Endothelial cell (in vitro differentiated cells): ENCODE results near the gene SLC2A4. TPM values are rescaled to one million over a fixed set of nuclear protein-coding genes. Genes with fewer than 3 reads are reported as not detected.
A peak's percentile ranks its signal among the peaks of the same experiment; 100 is the strongest.

Source experiments
- DNase-seq: peaks from one replicate; pipeline ENCODE4 v3.0.0; 2021; ENCODE audit warnings: low spot score
- H3K27ac Mint-ChIP-seq: one replicate; pipeline ENCODE4 v1.8.0; 2021; ENCODE audit warnings: mixed read lengths, inconsistent platforms; ENCODE audit not compliant: unreplicated experiment
- H3K27me3 Mint-ChIP-seq: one replicate; pipeline ENCODE4 v1.8.0; 2021; ENCODE audit warnings: mild to moderate bottlenecking, moderate library complexity, mixed read lengths, inconsistent platforms; ENCODE audit not compliant: unreplicated experiment
- H3K36me3 Mint-ChIP-seq: one replicate; pipeline ENCODE4 v1.8.0; 2021; ENCODE audit warnings: mild to moderate bottlenecking, low read depth, mixed read lengths, inconsistent platforms; ENCODE audit not compliant: unreplicated experiment
- H3K4me1 Mint-ChIP-seq: one replicate; pipeline ENCODE4 v1.8.0; 2021; ENCODE audit warnings: mild to moderate bottlenecking, mixed read lengths, inconsistent platforms; ENCODE audit not compliant: unreplicated experiment
- H3K4me3 Mint-ChIP-seq: one replicate; pipeline ENCODE4 v1.8.0; 2021; ENCODE audit warnings: mild to moderate bottlenecking, mixed read lengths, inconsistent platforms; ENCODE audit not compliant: unreplicated experiment
- H3K9me3 Mint-ChIP-seq: one replicate; pipeline ENCODE4 v1.8.0; 2021; ENCODE audit warnings: mixed read lengths, inconsistent platforms; ENCODE audit not compliant: unreplicated experiment
- total RNA-seq: library from RNA; stranded (reverse); fragmentation: NEBNext Ultra II Directional; extraction: Animal tissue kit (Norgen Biotek cat#: 25700); gene quantifications from one replicate; pipeline ENCODE4 v1.2.1, GENCODE V29; 2021; ENCODE audit not compliant: unreplicated experiment
- TF ChIP-seq, protein P1 (sequence below): fragments of 200-600 bp; sonication (generic); IDR thresholded peaks from one replicate; pipeline ENCODE4 v1.5.0; 2021; ENCODE audit warnings: antibody characterized with exemption; ENCODE audit not compliant: unreplicated experiment

SLC2A4 gene
- total RNA-seq, 1 donor from 2014 or later = 2.2 TPM

DNA sequence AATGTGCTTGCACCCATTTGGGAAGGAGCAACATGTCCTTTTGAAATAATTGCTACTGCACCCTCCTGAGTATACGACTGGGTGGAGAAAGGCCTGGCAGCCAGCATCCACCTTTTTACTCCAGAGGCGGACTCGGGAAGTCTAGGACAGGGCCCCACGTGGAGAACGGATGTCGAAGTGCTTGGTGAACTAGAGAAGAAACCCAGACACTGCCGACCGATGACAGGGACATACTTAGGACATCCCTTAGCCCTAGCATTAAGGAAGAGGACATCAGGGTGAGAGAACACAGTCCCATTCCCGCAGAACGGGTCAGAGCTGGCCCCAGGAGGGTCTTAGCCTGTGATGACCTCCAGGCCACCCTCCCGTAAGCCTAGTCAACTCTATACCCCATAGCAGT, 9.2 kb downstream of the SLC2A4 start:
- TF ChIP-seq, protein P1, sequence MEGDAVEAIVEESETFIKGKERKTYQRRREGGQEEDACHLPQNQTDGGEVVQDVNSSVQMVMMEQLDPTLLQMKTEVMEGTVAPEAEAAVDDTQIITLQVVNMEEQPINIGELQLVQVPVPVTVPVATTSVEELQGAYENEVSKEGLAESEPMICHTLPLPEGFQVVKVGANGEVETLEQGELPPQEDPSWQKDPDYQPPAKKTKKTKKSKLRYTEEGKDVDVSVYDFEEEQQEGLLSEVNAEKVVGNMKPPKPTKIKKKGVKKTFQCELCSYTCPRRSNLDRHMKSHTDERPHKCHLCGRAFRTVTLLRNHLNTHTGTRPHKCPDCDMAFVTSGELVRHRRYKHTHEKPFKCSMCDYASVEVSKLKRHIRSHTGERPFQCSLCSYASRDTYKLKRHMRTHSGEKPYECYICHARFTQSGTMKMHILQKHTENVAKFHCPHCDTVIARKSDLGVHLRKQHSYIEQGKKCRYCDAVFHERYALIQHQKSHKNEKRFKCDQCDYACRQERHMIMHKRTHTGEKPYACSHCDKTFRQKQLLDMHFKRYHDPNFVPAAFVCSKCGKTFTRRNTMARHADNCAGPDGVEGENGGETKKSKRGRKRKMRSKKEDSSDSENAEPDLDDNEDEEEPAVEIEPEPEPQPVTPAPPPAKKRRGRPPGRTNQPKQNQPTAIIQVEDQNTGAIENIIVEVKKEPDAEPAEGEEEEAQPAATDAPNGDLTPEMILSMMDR = no peak
- peaks cover 11% of the 10 kb centered on the region for H3K4me1 Mint-ChIP-seq
- H3K4me3 Mint-ChIP-seq = no peak overlapping the region
- no peaks in the 10 kb centered on the region for H3K36me3 Mint-ChIP-seq
- H3K27me3 Mint-ChIP-seq = peaks cover 12% of the 10 kb centered on the region
- no peak for DNase-seq
- no peak overlapping the region for H3K27ac Mint-ChIP-seq
- H3K9me3 Mint-ChIP-seq = no peaks in the 10 kb centered on the region

DNA sequence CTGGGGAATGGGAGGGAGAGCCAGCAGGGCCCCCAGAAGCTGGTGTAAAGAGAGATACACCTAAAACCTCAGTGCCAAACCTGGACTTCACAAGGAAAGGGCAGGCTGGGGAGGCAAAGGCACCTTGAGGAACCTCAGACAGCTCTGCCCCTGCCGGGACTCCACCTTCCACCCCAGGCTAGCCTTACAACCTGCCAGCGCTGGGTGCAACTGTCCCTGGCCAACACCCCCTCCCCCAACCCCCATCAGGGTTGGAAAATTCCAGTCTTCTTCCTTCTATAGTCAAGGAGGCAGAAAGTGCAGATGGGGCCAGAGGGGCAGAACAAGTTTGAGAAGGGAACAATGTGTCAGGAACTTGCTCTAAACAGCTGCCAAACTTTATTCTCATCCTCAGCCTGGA, 10.7 kb downstream of the SLC2A4 start:
- TF ChIP-seq, protein P1 = no peak

DNA sequence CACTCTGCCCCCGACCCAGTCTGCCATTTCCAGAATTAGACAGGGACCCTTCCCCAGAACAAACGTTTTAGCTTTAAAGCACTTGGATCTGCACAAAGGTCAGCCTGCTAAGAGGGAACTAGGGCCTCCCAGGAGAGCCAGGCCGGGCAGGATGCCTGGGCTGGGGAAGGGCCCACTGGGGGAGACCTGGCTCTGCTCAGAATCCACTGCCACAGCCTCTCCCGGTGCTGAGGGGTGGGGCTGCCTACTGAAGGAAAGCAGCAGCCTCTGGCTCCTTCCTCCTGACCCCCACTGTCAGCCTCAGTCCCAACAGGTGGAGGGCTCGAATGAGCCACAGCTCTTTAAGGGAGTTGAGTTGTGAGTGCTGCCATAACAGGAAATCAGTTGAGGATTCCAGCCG, 11.2 kb downstream of the SLC2A4 start:
- peaks cover 14% of the 10 kb centered on the region for H3K4me1 Mint-ChIP-seq
- H3K27me3 Mint-ChIP-seq = peaks cover 12% of the 10 kb centered on the region
- H3K9me3 Mint-ChIP-seq = no peaks in the 10 kb centered on the region
- TF ChIP-seq, protein P1 = no peak
- H3K4me3 Mint-ChIP-seq = peak overlapping the region; percentile 32
- DNase-seq = no peak
- H3K27ac Mint-ChIP-seq = no peak overlapping the region
- no peaks in the 10 kb centered on the region for H3K36me3 Mint-ChIP-seq

More for the DNA sequence above, 10.7 kb downstream of the SLC2A4 start:
- Mint-ChIP-seq H3K4me3 (no peak overlapping the region), H3K27ac (no peak overlapping the region), H3K36me3 (no peaks in the 10 kb centered on the region), H3K9me3 (no peaks in the 10 kb centered on the region), H3K4me1 (peaks cover 14% of the 10 kb centered on the region), H3K27me3 (peaks cover 13% of the 10 kb centered on the region)
- DNase-seq = no peak

DNA sequence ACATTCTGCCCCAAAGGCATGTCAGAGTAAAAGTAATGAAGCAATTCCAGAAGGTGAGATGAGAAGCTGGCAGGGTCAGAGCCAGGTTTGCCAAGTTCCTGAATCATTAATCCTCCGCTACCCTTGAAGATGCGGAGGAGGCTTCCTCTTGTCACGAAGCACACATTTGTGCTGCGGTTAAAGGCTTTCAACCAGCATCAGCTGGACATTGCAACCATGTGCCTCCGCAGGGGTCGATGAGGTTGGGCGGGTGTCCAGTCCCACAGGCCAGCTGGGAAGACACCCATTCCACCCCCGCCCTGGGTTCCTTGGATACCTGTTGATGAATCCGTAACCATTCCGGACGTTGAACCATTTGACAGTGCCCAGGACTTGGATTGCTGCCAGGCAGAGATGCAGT, 11.6 kb downstream of the SLC2A4 start:
- Mint-ChIP-seq H3K27me3 (peaks cover 11% of the 10 kb centered on the region), H3K27ac (no peak overlapping the region), H3K4me1 (peaks cover 14% of the 10 kb centered on the region), H3K9me3 (no peaks in the 10 kb centered on the region), H3K36me3 (no peaks in the 10 kb centered on the region), H3K4me3 (peak overlapping the region; percentile 78)
- TF ChIP-seq, protein P1 = no peak
- no peak for DNase-seq

DNA sequence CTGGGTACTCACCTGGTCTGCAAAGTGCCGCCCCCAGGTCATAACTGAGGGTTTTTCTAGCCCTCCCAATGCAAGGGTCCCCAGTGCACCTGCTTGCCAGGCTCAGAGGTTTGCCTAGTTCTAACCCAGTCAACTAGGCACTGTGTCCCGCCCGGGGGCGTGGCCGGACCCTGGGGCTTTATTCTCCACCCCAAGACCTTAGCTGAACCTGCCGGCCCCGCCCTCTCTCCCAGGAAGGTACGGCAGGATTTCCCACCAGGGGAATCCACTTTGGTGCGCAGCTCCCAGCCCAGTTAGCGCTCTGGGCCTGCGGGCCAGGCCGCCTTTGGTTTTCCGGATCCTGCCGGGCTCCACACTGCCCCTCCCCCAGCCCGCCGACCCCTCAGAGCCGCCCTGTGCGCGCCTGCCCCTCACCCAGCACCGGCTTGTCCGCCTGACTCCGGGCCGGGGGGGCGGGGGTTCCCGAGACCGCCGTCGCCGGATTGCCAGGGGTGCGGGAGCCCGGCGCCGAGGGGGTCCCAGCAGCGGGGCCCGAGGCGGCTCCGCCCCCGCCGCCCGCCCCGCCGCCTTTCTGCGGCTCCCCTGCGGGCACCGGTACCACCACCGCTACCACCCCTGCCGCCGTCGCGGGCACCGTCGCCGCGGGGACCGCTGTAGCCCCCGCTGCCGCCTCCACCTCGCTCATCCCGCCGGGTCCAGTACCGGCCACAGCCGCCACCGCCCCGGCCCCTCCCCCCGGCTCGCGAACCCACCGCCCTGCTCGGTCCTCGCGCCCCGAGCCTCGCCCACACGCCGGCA, 12.5 kb downstream of the SLC2A4 start:
- H3K36me3 Mint-ChIP-seq = no peaks in the 10 kb centered on the region

More for the DNA sequence above, 12.5 kb downstream of the SLC2A4 start:
- peak overlapping the region; percentile 78 for H3K4me3 Mint-ChIP-seq
- no peaks in the 10 kb centered on the region for H3K9me3 Mint-ChIP-seq
- DNase-seq = peak; percentile 36
- TF ChIP-seq, protein P1 = no peak
- H3K4me1 Mint-ChIP-seq = peaks cover 14% of the 10 kb centered on the region
- no peak overlapping the region for H3K27ac Mint-ChIP-seq
- peaks cover 11% of the 10 kb centered on the region for H3K27me3 Mint-ChIP-seq
